K562 (cell line): ENCODE measurements around the gene KAT2B. TPM values are rescaled to one million over a fixed set of nuclear protein-coding genes. Genes with fewer than 3 reads are reported as not detected.

Source experiments
- BDP1 ChIP-seq: IDR thresholded peaks from 3 replicates; pipeline ENCODE4 v1.6.1; 2011; ENCODE audit not compliant: insufficient read length, insufficient read depth
- CHD1 ChIP-seq: fragments of 200-600 bp; sonication (generic); IDR thresholded peaks from one replicate; pipeline ENCODE4 v1.6.1; 2012; ENCODE audit warnings: mild to moderate bottlenecking, moderate library complexity, low read length, inconsistent platforms
- GATA2 ChIP-seq: sonication (generic); formaldehyde crosslinking; IDR thresholded peaks from 2 replicates; pipeline ENCODE4 v1.4.0; 2020; ENCODE audit warnings: mild to moderate bottlenecking, missing genetic modification reagents
- ID3 ChIP-seq, 2 experiments: fragments of 250-450 bp in 1 of 2; fragments of 450-650 bp in 1 of 2; sonication (Bioruptor Pico) in 1 of 2; IDR thresholded peaks; 2 replicates each; pipeline versions ENCODE4 v1.6.1 to v1.8.0; 2016 to 2021; ENCODE audit warnings: mild to moderate bottlenecking in 2 of 2, moderate library complexity in 2 of 2, missing compliant biosample characterization in 1 of 2, missing genetic modification characterization in 1 of 2
- MCM2 ChIP-seq: fragments of 450-650 bp; IDR thresholded peaks from 2 replicates; pipeline ENCODE4 v1.6.1; 2017; ENCODE audit warnings: low read depth, mild to moderate bottlenecking
- MLLT1 ChIP-seq, 2 experiments: fragments of 450-650 bp; IDR thresholded peaks; 2 replicates each; pipeline ENCODE4 v1.6.1; 2016
- NCOA1 ChIP-seq: fragments of 450-650 bp; IDR thresholded peaks from 2 replicates; pipeline ENCODE4 v1.6.1; 2016; ENCODE audit warnings: low read depth
- NCOR1 ChIP-seq: fragments of 450-650 bp; IDR thresholded peaks from 2 replicates; pipeline ENCODE4 v1.6.1; 2016; ENCODE audit warnings: mild to moderate bottlenecking, moderate library complexity
- NEUROD1 ChIP-seq: fragments of 150-350 bp; IDR thresholded peaks from 2 replicates; pipeline ENCODE4 v1.6.1; 2014; ENCODE audit warnings: borderline replicate concordance, low read length, low read depth; ENCODE audit not compliant: partially characterized antibody
- NR2C1 ChIP-seq, 2 experiments: fragments of 450-650 bp; IDR thresholded peaks; 2 replicates each; pipeline ENCODE4 v1.6.1; 2017; ENCODE audit warnings: mild to moderate bottlenecking in 2 of 2, antibody characterized with exemption in 1 of 2, inconsistent platforms in 1 of 2, missing compliant biosample characterization in 1 of 2, missing genetic modification characterization in 1 of 2
- POLR3G ChIP-seq: IDR thresholded peaks from 2 replicates; pipeline ENCODE4 v1.6.1; 2011; ENCODE audit not compliant: insufficient read length, insufficient replicate concordance; ENCODE audit errors: extremely low read depth
- PTBP1 ChIP-seq: fragments of 200-400 bp; formaldehyde crosslinking; IDR thresholded peaks from 2 replicates; pipeline ENCODE4 v1.6.1; 2017; ENCODE audit warnings: low read depth, low read length
- PTRF ChIP-seq: fragments of 450-650 bp; IDR thresholded peaks from 2 replicates; pipeline ENCODE4 v1.6.1; 2016; ENCODE audit warnings: mild to moderate bottlenecking, missing genetic modification characterization, missing compliant biosample characterization
- SRF ChIP-seq, 2 experiments: fragments of 250-450, 450-650 bp in 1 of 2; sonication (Bioruptor Pico) in 1 of 2; sonication (generic) in 1 of 2; formaldehyde crosslinking; IDR thresholded peaks; 2 replicates each; pipeline versions ENCODE4 v1.5.0 to v1.5.1; 2020 to 2022; ENCODE audit warnings: mild to moderate bottlenecking in 1 of 2, missing genetic modification reagents in 1 of 2
- SRSF9 ChIP-seq: fragments of 200-400 bp; formaldehyde crosslinking; IDR thresholded peaks from 2 replicates; pipeline ENCODE4 v1.6.1; 2017; ENCODE audit warnings: low read depth, low read length, borderline replicate concordance
- STAT6 ChIP-seq: sonication (generic); formaldehyde crosslinking; IDR thresholded peaks from 2 replicates; pipeline ENCODE4 v1.8.1; 2023; ENCODE audit warnings: mild to moderate bottlenecking, missing genetic modification reagents
- U2AF1 ChIP-seq: fragments of 200-400 bp; formaldehyde crosslinking; optimal IDR thresholded peaks from 2 replicates; pipeline ENCODE3; 2017; ENCODE audit warnings: mild to moderate bottlenecking, low read depth, low read length, moderate library complexity
- ZBTB5 ChIP-seq: fragments of 450-650 bp; IDR thresholded peaks from 2 replicates; pipeline ENCODE4 v1.6.1; 2017; ENCODE audit warnings: antibody characterized with exemption
- ZNF184 ChIP-seq: sonication (generic); formaldehyde crosslinking; IDR thresholded peaks from 2 replicates; pipeline ENCODE4 v1.5.0; 2020; ENCODE audit warnings: missing genetic modification reagents
- ZNF24 ChIP-seq: fragments of 450-650 bp; IDR thresholded peaks from 2 replicates; pipeline ENCODE4 v1.6.1; 2016
- ZNF655 ChIP-seq: fragments of 250-450 bp; sonication (Bioruptor Pico); IDR thresholded peaks from 2 replicates; pipeline ENCODE4 v1.5.0; 2021
- polyA plus RNA-seq, 8 experiments: library from polyadenylated mRNA; depleted of rRNA in 4 of 8; stranded (reverse) in 5 of 8; unstranded in 3 of 8; fragments of >200 nt; fragmentation: Nextera tagmentation in 2 of 8; fragmentation: Illumina TruSeq in 1 of 8; extraction: Ambion mirVana in 2 of 8; extraction: Trizol in 1 of 8; gene quantifications; 2 replicates each; pipeline versions ENCODE4 v1.2.1 to v1.2.3, GENCODE V29; 2011 to 2014; ENCODE audit warnings: inconsistent platforms in 1 of 8, missing spikeins in 1 of 8
- total RNA-seq, 7 experiments: library from RNA; depleted of rRNA in 6 of 7; stranded (reverse); fragments of >200 nt in 6 of 7; fragmentation: Illumina TruSeq in 2 of 7; extraction: Trizol in 2 of 7; gene quantifications; 2 replicates each; pipeline versions ENCODE4 v1.2.1 to v1.2.3, GENCODE V29; 2011 to 2021; ENCODE audit warnings: low replicate concordance in 1 of 7

KAT2B gene
- total and polyA plus RNA-seq, 9 of the 15 experiments (the other 6 are each of a cell fraction or from before 2014, with no cell fraction given), result 3.3 to 14.9 (median 12.2) TPM

- TF ChIP-seq ID3 (CRISPR knock-in tag; IDR thresholded peaks at IDR 0.05), result no peak
- 0 out of 2 replicates have a peak, but pooled peaks have one; percentile 37 for TF ChIP-seq ID3 (tag; IDR thresholded peaks at IDR 0.05)
- TF ChIP-seq NR2C1 (IDR thresholded peaks at IDR 0.05), result no peak
- no peak for TF ChIP-seq NR2C1 (tag; IDR thresholded peaks at IDR 0.05)
- no peak for TF ChIP-seq BDP1
- TF ChIP-seq ZBTB5, result no peak
- TF ChIP-seq U2AF1, result no peak
- TF ChIP-seq PTRF (tag), result no peak
- TF ChIP-seq MCM2, result no peak
- TF ChIP-seq POLR3G, result no peak
- no peak for TF ChIP-seq STAT6
- TF ChIP-seq ZNF24, result no peak
- TF ChIP-seq SRSF9, result no peak
- TF ChIP-seq GATA2 (CRISPR knock-in tag), result no peak
- no peak for TF ChIP-seq NCOA1
- TF ChIP-seq NCOR1, result no peak
- TF ChIP-seq NEUROD1, result peak; percentile 43
- no peak for TF ChIP-seq PTBP1
- no peak for TF ChIP-seq MLLT1 (IDR thresholded peaks at IDR 0.05)
- no peak for TF ChIP-seq CHD1
- no peak for TF ChIP-seq ZNF184
- no peak for TF ChIP-seq ZNF655 (CRISPR knock-in tag)
- peak in 1 of 2 experiments; percentile 71; a peak in 2 of 4 replicates for TF ChIP-seq SRF (CRISPR knock-in tag; IDR thresholded peaks at IDR 0.05)
Measured at GRCh38 chr3:20041197-20041780, 1.0 kb downstream of the KAT2B start (continued).
